HFFc6 (cell line): ENCODE data around the gene ACTN1. TPM values are rescaled to one million over a fixed set of nuclear protein-coding genes. Genes with fewer than 3 reads are reported as not detected.

Source experiments
- DNase-seq: peaks from one replicate; pipeline ENCODE4 v3.0.0-alpha.2; 2018
- H3K27ac Mint-ChIP-seq: 2 replicates; pipeline ENCODE4 v1.8.0; 2020; ENCODE audit warnings: mild to moderate bottlenecking, mixed read lengths
- H3K27me3 Mint-ChIP-seq: 2 replicates; pipeline ENCODE4 v1.8.0; 2021; ENCODE audit warnings: mild to moderate bottlenecking, moderate library complexity, mixed read lengths; ENCODE audit not compliant: insufficient read depth
- H3K36me3 Mint-ChIP-seq: 2 replicates; pipeline ENCODE4 v1.8.0; 2021; ENCODE audit warnings: low read depth, mixed read lengths
- H3K4me1 Mint-ChIP-seq: 2 replicates; pipeline ENCODE4 v1.8.0; 2020; ENCODE audit warnings: low read depth, mixed read lengths
- H3K4me3 Mint-ChIP-seq: 2 replicates; pipeline ENCODE4 v1.8.0; 2020; ENCODE audit warnings: mild to moderate bottlenecking, moderate library complexity, mixed read lengths
- H3K9me3 Mint-ChIP-seq: 2 replicates; pipeline ENCODE4 v1.8.0; 2020; ENCODE audit warnings: mild to moderate bottlenecking, mixed read lengths
- total RNA-seq, 6 experiments: library from RNA; stranded (reverse); fragmentation: NEBNext Ultra II Directional; extraction: Animal tissue kit (Norgen Biotek cat#: 25700); gene quantifications; 2 replicates in 1 of 6; 3 replicates in 5 of 6; pipeline ENCODE4 v1.2.3, GENCODE V29; 2021
- TF ChIP-seq, protein P1 (sequence below): fragments of 200-600 bp; sonication (generic); IDR thresholded peaks from 2 replicates; pipeline ENCODE4 v1.5.0; 2021; ENCODE audit warnings: antibody characterized with exemption, mild to moderate bottlenecking

The ACTN1 gene
- total RNA-seq, 6 experiments from 2014 or later: 749 to 847 (median 825) TPM

DNA sequence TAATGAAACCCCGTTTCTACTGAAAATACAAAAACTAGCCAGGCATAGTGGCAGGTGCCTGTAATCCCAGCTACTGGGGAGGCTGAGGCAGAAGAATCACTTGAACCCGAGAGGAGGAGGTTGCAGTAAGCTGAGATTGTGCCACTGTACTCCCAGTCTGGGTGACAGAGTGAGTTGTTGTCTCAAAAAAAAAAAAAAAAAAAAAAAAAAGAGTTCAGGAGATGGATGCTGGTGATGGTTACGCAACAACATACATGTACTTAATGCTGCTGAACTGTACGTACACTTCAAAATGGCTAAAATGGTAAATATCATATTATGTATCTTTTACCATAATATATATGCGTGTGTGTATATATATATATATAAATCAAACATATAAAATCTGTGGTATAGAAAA is 29.0 kb downstream of the ACTN1 start:
- peaks cover 98% of the 10 kb centered on the region for H3K4me1 Mint-ChIP-seq
- H3K27me3 Mint-ChIP-seq: peaks cover 14% of the 10 kb centered on the region

DNA sequence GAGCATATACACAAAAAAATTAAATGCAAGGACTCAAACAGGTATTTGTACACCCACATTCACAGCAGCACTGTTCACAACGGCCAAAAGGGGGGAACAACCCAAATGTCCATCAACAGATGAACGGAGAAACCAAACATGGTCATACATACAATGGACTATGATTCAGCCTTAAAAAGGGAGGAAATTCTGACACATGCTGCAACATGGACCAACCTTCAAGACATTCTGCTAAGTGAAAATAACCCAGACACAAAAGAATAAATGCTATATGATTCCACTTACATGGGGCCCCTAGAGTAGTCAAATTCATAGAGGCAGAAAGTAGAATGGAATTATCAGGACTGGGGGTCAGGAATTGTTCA is 29.5 kb downstream of the ACTN1 start:
- H3K9me3 Mint-ChIP-seq: no peaks in the 10 kb centered on the region
- peaks cover 33% of the 10 kb centered on the region for H3K36me3 Mint-ChIP-seq
- DNase-seq: no peak
- TF ChIP-seq, protein P1, sequence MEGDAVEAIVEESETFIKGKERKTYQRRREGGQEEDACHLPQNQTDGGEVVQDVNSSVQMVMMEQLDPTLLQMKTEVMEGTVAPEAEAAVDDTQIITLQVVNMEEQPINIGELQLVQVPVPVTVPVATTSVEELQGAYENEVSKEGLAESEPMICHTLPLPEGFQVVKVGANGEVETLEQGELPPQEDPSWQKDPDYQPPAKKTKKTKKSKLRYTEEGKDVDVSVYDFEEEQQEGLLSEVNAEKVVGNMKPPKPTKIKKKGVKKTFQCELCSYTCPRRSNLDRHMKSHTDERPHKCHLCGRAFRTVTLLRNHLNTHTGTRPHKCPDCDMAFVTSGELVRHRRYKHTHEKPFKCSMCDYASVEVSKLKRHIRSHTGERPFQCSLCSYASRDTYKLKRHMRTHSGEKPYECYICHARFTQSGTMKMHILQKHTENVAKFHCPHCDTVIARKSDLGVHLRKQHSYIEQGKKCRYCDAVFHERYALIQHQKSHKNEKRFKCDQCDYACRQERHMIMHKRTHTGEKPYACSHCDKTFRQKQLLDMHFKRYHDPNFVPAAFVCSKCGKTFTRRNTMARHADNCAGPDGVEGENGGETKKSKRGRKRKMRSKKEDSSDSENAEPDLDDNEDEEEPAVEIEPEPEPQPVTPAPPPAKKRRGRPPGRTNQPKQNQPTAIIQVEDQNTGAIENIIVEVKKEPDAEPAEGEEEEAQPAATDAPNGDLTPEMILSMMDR: no peak
- H3K4me1 Mint-ChIP-seq: peaks cover 98% of the 10 kb centered on the region
- peak overlapping the region; percentile 62 for H3K4me3 Mint-ChIP-seq
- H3K27me3 Mint-ChIP-seq: peaks cover 8% of the 10 kb centered on the region
- peak overlapping the region; percentile 76 for H3K27ac Mint-ChIP-seq

More for the DNA sequence above, 29.0 kb downstream of the ACTN1 start:
- DNase-seq: no peak
- peak overlapping the region; percentile 62 for H3K4me3 Mint-ChIP-seq
- no peaks in the 10 kb centered on the region for H3K9me3 Mint-ChIP-seq
- H3K36me3 Mint-ChIP-seq: peaks cover 35% of the 10 kb centered on the region
- TF ChIP-seq, protein P1: no peak
- H3K27ac Mint-ChIP-seq: peak overlapping the region; percentile 93

DNA sequence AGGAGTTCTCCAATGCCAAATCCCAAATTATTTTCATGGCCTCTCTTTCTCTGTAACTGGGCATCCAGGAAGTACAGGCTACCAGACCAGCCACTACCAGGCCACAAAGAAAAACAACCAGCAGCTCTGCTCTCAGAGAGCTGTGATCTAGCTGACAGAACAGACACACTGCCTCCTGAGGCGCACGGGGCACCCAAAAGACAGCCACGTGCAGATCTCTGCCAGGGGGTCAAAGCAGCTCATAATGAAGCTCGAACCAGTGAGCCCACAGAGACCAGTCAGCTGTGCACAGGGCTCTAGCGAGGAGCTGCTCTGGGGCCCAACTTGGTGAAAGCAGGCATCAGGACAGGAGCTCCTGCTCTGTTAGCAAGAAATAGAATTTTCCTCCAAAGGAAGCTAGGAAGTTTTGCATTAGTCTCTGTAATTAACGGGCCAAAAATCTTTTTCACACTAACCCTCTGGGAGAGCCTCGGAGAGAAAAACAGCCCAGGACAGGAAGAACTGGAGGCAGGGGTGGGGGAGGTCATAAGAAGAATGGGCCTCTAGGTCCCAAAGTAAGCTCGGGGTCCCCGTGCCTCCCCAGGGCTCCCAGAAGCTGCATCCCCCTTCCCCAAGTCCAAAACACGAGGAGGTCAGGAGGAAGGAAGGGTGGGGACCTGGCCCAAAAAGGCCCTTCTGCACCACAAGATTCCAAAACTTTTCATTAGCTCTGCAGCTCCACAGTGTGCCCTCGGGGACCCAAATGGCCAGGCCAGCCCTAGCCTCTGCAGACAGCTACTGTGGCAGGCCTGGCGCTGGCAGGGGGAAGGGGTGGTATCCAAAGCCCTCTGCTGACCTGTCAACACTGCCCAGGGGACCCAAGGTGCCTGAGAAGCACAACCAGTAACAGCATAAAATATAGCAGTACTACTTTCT is 30.2 kb downstream of the ACTN1 start:
- H3K36me3 Mint-ChIP-seq: peaks cover 33% of the 10 kb centered on the region
- peak overlapping the region; percentile 76 for H3K27ac Mint-ChIP-seq
- H3K4me1 Mint-ChIP-seq: peaks cover 98% of the 10 kb centered on the region
- peak overlapping the region; percentile 62 for H3K4me3 Mint-ChIP-seq
- TF ChIP-seq, protein P1: no peak
- no peak for DNase-seq
- no peaks in the 10 kb centered on the region for H3K9me3 Mint-ChIP-seq
- H3K27me3 Mint-ChIP-seq: peaks cover 6% of the 10 kb centered on the region

DNA sequence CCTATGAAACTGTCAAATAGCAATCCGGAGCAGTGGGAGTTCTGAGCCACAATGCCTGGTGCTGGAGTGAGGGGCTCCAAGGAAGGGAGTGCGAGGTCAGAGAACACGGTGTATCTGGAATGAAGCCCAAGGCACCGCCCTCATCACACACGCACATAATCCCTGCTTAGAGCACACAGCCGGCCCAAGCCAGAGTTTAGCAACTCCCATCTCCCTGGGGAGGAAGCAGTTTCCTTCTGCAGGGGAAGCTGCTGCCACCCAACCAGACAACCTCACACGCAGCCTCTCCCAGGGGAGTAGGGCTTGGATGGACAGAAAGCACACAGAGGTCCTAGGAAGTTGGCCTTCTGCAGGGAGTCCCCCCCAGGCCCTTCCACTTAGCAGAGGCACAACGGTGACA is 31.3 kb downstream of the ACTN1 start:
- TF ChIP-seq, protein P1: no peak
- H3K27ac Mint-ChIP-seq: peak overlapping the region; percentile 76
- no peak overlapping the region for H3K4me3 Mint-ChIP-seq
- H3K4me1 Mint-ChIP-seq: peaks cover 98% of the 10 kb centered on the region
- H3K9me3 Mint-ChIP-seq: no peaks in the 10 kb centered on the region
- peaks cover 11% of the 10 kb centered on the region for H3K27me3 Mint-ChIP-seq
- DNase-seq: no peak
- H3K36me3 Mint-ChIP-seq: peaks cover 39% of the 10 kb centered on the region

DNA sequence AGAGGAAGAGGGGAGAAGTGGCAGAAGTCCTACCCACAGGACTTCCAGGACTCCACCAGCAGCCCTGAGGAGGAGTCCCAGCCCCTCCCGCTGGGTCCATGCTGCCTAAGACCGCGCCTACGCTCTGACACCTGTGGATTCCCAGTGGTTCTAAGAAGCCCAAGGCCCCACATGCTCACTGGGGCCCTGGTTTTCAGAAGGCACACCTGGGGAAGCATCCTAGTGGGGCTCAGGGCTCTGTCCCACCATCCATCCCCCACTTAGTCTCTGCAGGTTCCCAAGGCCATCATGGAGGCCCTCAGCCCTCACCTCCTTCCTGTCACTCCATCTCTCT is 32.6 kb downstream of the ACTN1 start:
- H3K27ac Mint-ChIP-seq: peak overlapping the region; percentile 90
- peaks cover 46% of the 10 kb centered on the region for H3K36me3 Mint-ChIP-seq

More for the DNA sequence above, 32.6 kb downstream of the ACTN1 start:
- TF ChIP-seq, protein P1: no peak
- H3K4me1 Mint-ChIP-seq: peaks cover 98% of the 10 kb centered on the region
- H3K9me3 Mint-ChIP-seq: no peaks in the 10 kb centered on the region
- peaks cover 13% of the 10 kb centered on the region for H3K27me3 Mint-ChIP-seq
- H3K4me3 Mint-ChIP-seq: no peak overlapping the region; the same call in 1 of the 2 replicates
- DNase-seq: no peak
